Stomach smooth muscle (tissue), 2 donors: ENCODE data around the gene SEMA5B.

Experiments
- H3K27ac ChIP-seq: one replicate; pipeline ENCODE4 v1.7.0; 2013; ENCODE audit warnings: mild to moderate bottlenecking, low read length, inconsistent platforms
- H3K27me3 ChIP-seq, 2 donors: one replicate each; pipeline ENCODE4 v1.7.0; 2013; ENCODE audit warnings: low read length in 2 of 2; ENCODE audit not compliant: insufficient read depth in 2 of 2, control insufficient read depth in 1 of 2
- H3K36me3 ChIP-seq, 2 donors: one replicate each; pipeline ENCODE4 v1.7.0; 2013; ENCODE audit warnings: low read length in 2 of 2; ENCODE audit not compliant: control insufficient read depth in 2 of 2, insufficient read depth in 2 of 2
- H3K4me1 ChIP-seq: one replicate; pipeline ENCODE4 v1.7.0; 2013; ENCODE audit warnings: low read length; ENCODE audit not compliant: control insufficient read depth, insufficient read depth
- H3K4me3 ChIP-seq, 2 donors: one replicate each; pipeline ENCODE4 v1.7.0; 2013; ENCODE audit warnings: low read length in 2 of 2
- H3K9ac ChIP-seq, 2 donors: one replicate each; pipeline ENCODE4 v1.7.0; 2013; ENCODE audit warnings: low read length in 2 of 2, mild to moderate bottlenecking in 1 of 2
- H3K9me3 ChIP-seq, 2 donors: one replicate each; pipeline ENCODE4 v1.7.0; 2013; ENCODE audit warnings: low read length in 2 of 2; ENCODE audit not compliant: control insufficient read depth in 2 of 2
- donor health status: healthy.
- donor health status: Pancreatic carcinoma.

Gene SEMA5B

GRCh38 chr3:123027292-123028232, at the start of gene SEMA5B:
SEMA5B (minus strand) TSS chr3:123027763; CDS start chr3:122961263, 66,500 bp downstream.
- H3K4me1 ChIP-seq: peaks cover 23% of the 10 kb centered on the region
- peaks cover 46 to 67% of the 10 kb centered on the region in 2 donors for H3K27me3 ChIP-seq
- peak within 1 kb of the TSS; percentile 70 to 74 for H3K4me3 ChIP-seq
- H3K9me3 ChIP-seq: no peaks in the 10 kb centered on the region
- peak within 1 kb of the TSS; percentile 24 to 68 for H3K9ac ChIP-seq
- no peaks in the 10 kb centered on the region for H3K36me3 ChIP-seq
- no peak within 1 kb of the TSS for H3K27ac ChIP-seq

- no peak overlapping the region for H3K4me3 ChIP-seq
- peaks cover 15% of the 10 kb centered on the region for H3K4me1 ChIP-seq
- peak overlapping the region; percentile 1 to 47 for H3K9ac ChIP-seq
- peak overlapping the region; percentile 49 for H3K27ac ChIP-seq
- H3K27me3 ChIP-seq: no peaks in the 10 kb centered on the region
- no peaks in the 10 kb centered on the region for H3K9me3 ChIP-seq
- H3K36me3 ChIP-seq: no peaks in the 10 kb centered on the region
Observed at GRCh38 chr3:123076496-123077418, 49.2 kb upstream of the SEMA5B start.

GRCh38 chr3:123076112-123076495, 48.5 kb upstream of the SEMA5B start:
- no peaks in the 10 kb centered on the region for H3K27me3 ChIP-seq
- no peak overlapping the region for H3K9ac ChIP-seq
- H3K9me3 ChIP-seq: no peaks in the 10 kb centered on the region
- no peak overlapping the region for H3K4me3 ChIP-seq
- peaks cover 15% of the 10 kb centered on the region for H3K4me1 ChIP-seq
- peak overlapping the region; percentile 49 for H3K27ac ChIP-seq
- no peaks in the 10 kb centered on the region for H3K36me3 ChIP-seq

- Histone ChIP-seq H3K27ac (no peak overlapping the region), H3K9ac (no peak overlapping the region), H3K36me3 (no peaks in the 10 kb centered on the region), H3K27me3 (no peaks in the 10 kb centered on the region), H3K4me1 (peaks cover 15% of the 10 kb centered on the region), H3K4me3 (no peak overlapping the region), H3K9me3 (no peaks in the 10 kb centered on the region)
Observed at GRCh38 chr3:123075359-123075758, 47.8 kb upstream of the SEMA5B start.

- H3K9ac ChIP-seq: no peak overlapping the region
- no peak overlapping the region for H3K4me3 ChIP-seq
- no peaks in the 10 kb centered on the region for H3K36me3 ChIP-seq
- H3K9me3 ChIP-seq: no peaks in the 10 kb centered on the region
- peaks cover 23% of the 10 kb centered on the region for H3K4me1 ChIP-seq
- no peaks in the 10 kb centered on the region for H3K27me3 ChIP-seq
- H3K27ac ChIP-seq: no peak overlapping the region
Observed at GRCh38 chr3:123072564-123072963, 45.0 kb upstream of the SEMA5B start.

- H3K9ac ChIP-seq: no peak overlapping the region
- no peak overlapping the region for H3K27ac ChIP-seq
- H3K4me1 ChIP-seq: peaks cover 22% of the 10 kb centered on the region
- H3K9me3 ChIP-seq: no peaks in the 10 kb centered on the region
- no peaks in the 10 kb centered on the region for H3K27me3 ChIP-seq
- H3K36me3 ChIP-seq: no peaks in the 10 kb centered on the region
- no peak overlapping the region for H3K4me3 ChIP-seq
Observed at GRCh38 chr3:123072152-123072551, 44.6 kb upstream of the SEMA5B start.

- no peak overlapping the region for H3K4me3 ChIP-seq
- no peaks in the 10 kb centered on the region for H3K36me3 ChIP-seq
- H3K27ac ChIP-seq: no peak overlapping the region
- H3K9me3 ChIP-seq: no peaks in the 10 kb centered on the region
- peaks cover 19% of the 10 kb centered on the region for H3K4me1 ChIP-seq
- no peaks in the 10 kb centered on the region for H3K27me3 ChIP-seq
- no peak overlapping the region for H3K9ac ChIP-seq
Observed at GRCh38 chr3:123071581-123071980, 44.0 kb upstream of the SEMA5B start.

GRCh38 chr3:123071146-123071545, 43.6 kb upstream of the SEMA5B start:
- Histone ChIP-seq H3K27ac (no peak overlapping the region), H3K4me1 (peaks cover 17% of the 10 kb centered on the region)

GRCh38 chr3:123070510-123070909, 42.9 kb upstream of the SEMA5B start:
- Histone ChIP-seq H3K9ac (no peak overlapping the region), H3K4me3 (no peak overlapping the region), H3K4me1 (peaks cover 16% of the 10 kb centered on the region), H3K9me3 (no peaks in the 10 kb centered on the region), H3K36me3 (no peaks in the 10 kb centered on the region), H3K27me3 (no peaks in the 10 kb centered on the region), H3K27ac (no peak overlapping the region)

More at GRCh38 chr3:123071146-123071545, 43.6 kb upstream of the SEMA5B start:
- no peaks in the 10 kb centered on the region for H3K27me3 ChIP-seq
- H3K9ac ChIP-seq: no peak overlapping the region
- no peaks in the 10 kb centered on the region for H3K36me3 ChIP-seq
- no peak overlapping the region for H3K4me3 ChIP-seq
- H3K9me3 ChIP-seq: no peaks in the 10 kb centered on the region

GRCh38 chr3:123068601-123069381, 41.2 kb upstream of the SEMA5B start:
- Histone ChIP-seq H3K4me1 (peaks cover 16% of the 10 kb centered on the region), H3K4me3 (peak overlapping the region in 1 of 2 donors; percentile 85), H3K27me3 (no peaks in the 10 kb centered on the region), H3K36me3 (no peaks in the 10 kb centered on the region), H3K9ac (no peak overlapping the region), H3K9me3 (no peaks in the 10 kb centered on the region), H3K27ac (no peak overlapping the region)
